Stimulated activated CD8-positive, alpha-beta memory T cell treated with anti-CD3 and anti-CD28 coated beads, Interleukin-7, amount 100 ng/mL, for 24 hours (primary cell): ENCODE measurements around the gene CAD.

Source experiments
- DNase-seq: peaks from one replicate; pipeline ENCODE4 v3.0.0-alpha.2; 2020; ENCODE audit warnings: low read depth

Gene CAD

DNA sequence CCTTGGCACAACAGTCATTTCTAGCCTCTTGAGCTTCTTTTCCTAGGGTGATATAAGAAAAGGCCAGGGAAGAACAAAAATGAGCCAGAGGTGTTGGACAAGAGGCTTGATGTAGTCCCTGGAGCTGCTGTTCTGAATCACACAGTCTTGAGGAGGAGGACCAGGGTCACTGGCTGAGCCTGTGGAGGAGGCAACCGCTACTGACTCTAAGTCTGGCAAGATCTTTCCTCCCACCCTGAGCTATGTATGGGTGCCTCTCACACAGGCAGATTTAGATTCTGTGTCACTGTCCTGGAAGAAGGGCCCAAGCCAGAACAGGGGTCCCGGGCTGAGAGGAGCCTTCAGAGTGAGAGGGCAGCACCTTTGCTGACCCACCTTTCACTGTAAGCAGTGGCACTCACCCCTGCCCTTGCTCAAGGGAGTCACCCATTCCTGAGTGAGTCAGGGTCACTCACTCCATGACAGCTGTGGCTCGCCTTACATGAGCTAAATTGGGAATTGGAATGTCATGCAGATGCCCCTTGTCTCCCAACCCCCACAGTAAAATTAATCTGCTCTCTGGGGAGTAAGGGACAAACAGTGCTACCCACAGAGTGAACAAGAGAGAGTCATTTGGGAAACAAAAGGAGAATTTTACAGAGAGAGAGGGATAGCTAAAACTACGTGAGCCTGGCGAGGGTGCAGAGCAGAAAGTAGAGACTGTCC is 64.8 kb downstream of the CAD start, which contains the start of gene TRIM54:
Gene TRIM54 (plus strand): TSS at position 575 of the 705 bp plus-strand sequence. CDS start 303 bp downstream, outside the sequence.
- no peak for DNase-seq

DNA sequence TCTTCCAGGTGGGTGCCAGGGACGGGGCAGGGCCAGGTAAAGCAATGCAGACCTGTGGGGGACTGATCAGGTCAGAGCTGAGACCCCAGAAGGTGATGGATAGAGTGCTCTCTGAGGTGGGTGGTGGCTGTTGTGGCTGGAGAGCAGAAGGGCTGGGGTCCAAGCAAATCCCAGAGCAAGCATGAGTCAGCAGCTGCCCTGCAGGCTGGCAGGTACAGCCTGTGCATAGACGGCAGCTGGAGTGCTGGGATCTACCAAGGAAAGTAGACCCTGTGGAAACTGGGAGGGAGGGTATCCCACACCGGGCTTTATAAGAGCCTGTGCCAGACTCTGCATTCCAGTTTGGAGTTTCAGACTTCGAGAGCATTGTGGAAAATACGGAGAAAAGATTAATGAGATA is 65.7 kb downstream of the CAD start:
- no peak for DNase-seq

DNA sequence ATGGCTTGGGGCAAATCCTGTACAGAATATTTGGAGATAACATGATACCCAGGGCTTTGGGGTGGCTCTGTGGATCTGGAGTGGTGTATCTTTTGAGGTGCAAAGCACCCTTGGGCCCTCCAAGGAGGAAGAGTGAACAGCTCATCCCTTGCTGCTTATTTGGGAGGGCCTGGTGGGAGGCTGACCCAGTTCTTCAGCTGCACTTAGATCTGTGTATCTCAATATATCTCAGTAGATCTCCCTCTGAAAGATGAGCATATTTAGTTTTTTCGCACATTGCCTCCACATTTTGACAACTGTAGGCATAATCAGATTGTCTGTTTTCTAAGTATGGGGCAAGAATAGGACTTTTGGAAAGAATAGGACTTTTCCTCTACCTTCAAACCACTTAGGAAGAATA is 67.8 kb downstream of the CAD start:
- no peak for DNase-seq

GRCh38 chr2:27285481-27285880 is 68.3 kb downstream of the CAD start:
- no peak for DNase-seq

DNA sequence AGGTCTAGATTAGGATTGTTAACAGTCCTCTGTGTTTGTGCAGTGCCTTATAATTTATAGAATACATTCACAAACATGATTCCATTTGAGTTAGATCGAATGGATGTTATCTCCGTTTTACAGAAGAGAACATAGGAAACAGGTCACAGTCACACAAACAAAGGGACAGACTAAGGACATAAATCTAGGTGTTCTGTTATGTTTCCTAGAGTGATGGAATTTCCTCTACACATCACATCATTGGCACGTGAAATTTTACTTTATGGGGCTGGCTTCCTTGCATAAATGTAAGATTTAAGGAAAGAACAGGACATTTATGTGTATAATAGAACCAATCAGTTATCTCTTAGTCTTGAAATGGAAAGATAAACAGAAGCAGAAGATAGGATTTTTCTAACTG is 71.4 kb downstream of the CAD start:
- DNase-seq: no peak

GRCh38 chr2:27290549-27290948 is 73.4 kb downstream of the CAD start:
- no peak for DNase-seq

DNA sequence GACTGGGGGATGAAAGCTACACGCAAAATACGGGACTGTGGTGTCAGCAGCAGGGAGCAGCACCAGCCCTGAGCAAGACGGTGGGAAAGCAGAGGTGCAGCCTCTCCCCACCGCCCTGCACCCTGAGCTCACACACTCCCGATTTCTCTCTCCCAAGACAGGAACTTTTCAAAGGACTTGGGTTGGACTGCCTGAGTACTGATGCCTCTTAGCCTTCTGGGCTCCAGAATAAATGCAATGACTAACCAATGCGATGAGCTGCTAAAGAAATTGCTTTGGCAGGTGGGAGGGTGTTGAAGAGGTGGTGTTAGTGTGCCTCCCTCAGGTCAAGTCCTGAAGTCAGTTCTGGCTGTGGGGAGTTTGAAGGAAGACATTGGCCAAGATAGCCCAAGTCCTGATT is 74.7 kb downstream of the CAD start:
- no peak for DNase-seq
